Fibroblast of peridontal ligament (primary cell): ENCODE data around the gene BLOC1S6.

Source experiments
- DNase-seq: peaks from one replicate; pipeline ENCODE4 v3.0.0-alpha.2; 2010; ENCODE audit errors: extremely low read depth

BLOC1S6 gene

GRCh38 chr15:45588219-45588875, 1.2 kb downstream of the BLOC1S6 start:
- DNase-seq = peak; percentile 30

- peak; percentile 26 for DNase-seq
Observed at GRCh38 chr15:45589256-45589655, 2.1 kb downstream of the BLOC1S6 start.

- no peak for DNase-seq
Observed at GRCh38 chr15:45594319-45594718, 7.1 kb downstream of the BLOC1S6 start.

GRCh38 chr15:45594835-45595530, 7.8 kb downstream of the BLOC1S6 start:
- no peak for DNase-seq

- no peak for DNase-seq
Observed at GRCh38 chr15:45603881-45604280, 16.7 kb downstream of the BLOC1S6 start.

- no peak for DNase-seq
Observed at GRCh38 chr15:45604326-45604725, 17.1 kb downstream of the BLOC1S6 start.

GRCh38 chr15:45606413-45606812, 19.2 kb downstream of the BLOC1S6 start:
- DNase-seq = no peak

- DNase-seq = no peak
Observed at GRCh38 chr15:45606841-45607240, 19.7 kb downstream of the BLOC1S6 start.

GRCh38 chr15:45611305-45611704, 24.1 kb downstream of the BLOC1S6 start:
- DNase-seq = peak; percentile 40

- DNase-seq = peak; percentile 60
Observed at GRCh38 chr15:45612790-45613415, 25.7 kb downstream of the BLOC1S6 start.

- no peak for DNase-seq
Observed at GRCh38 chr15:45616901-45617323, 29.7 kb downstream of the BLOC1S6 start.

GRCh38 chr15:45618813-45619212, 31.6 kb downstream of the BLOC1S6 start:
- DNase-seq = no peak

GRCh38 chr15:45628136-45628535, 41.0 kb downstream of the BLOC1S6 start:
- no peak for DNase-seq

- DNase-seq = peak; percentile 95
Observed at GRCh38 chr15:45630917-45631691, 43.9 kb downstream of the BLOC1S6 start.

GRCh38 chr15:45631776-45632175, 44.6 kb downstream of the BLOC1S6 start:
- no peak for DNase-seq

- DNase-seq = peak; percentile 49
Observed at GRCh38 chr15:45634432-45635190, 47.4 kb downstream of the BLOC1S6 start, which contains the start of gene SQOR. TSS of gene SQOR (plus strand) at chr15:45635029. CDS start at chr15:45658924, 23,895 bp downstream.

GRCh38 chr15:45635191-45635638, 48.0 kb downstream of the BLOC1S6 start:
- no peak for DNase-seq

- no peak for DNase-seq
Observed at GRCh38 chr15:45635763-45636292, 48.6 kb downstream of the BLOC1S6 start.

GRCh38 chr15:45637141-45637540, 50.0 kb downstream of the BLOC1S6 start:
- no peak for DNase-seq

GRCh38 chr15:45637552-45638033, 50.4 kb downstream of the BLOC1S6 start:
- DNase-seq = peak; percentile 96

GRCh38 chr15:45640616-45641015, 53.4 kb downstream of the BLOC1S6 start:
- DNase-seq = peak; percentile 88
